IMR-90 (cell line): ENCODE data around the gene ATG12. TPM values are rescaled to one million over a fixed set of nuclear protein-coding genes. Genes with fewer than 3 reads are reported as not detected.

Source experiments
- ATAC-seq: fragments of 200-7000 bp; cut with Tn5 transposase; 2 replicates; pipeline ENCODE4 v1.9.1; 2020; ENCODE audit warnings: low read depth, mild to moderate bottlenecking, moderate library complexity
- BruUV-seq: library from RNA; stranded (reverse); fragments of 400-500 nt; replicated peaks from 2 replicates; lab custom pipeline; 2021; lab: Mats Ljungman, UMichigan
- CTCF ChIA-PET: fragments of 300-600 bp; formaldehyde crosslinking; extraction: SDS; loops from one replicate; lab custom pipeline; 2021; ENCODE audit warnings: antibody characterized with exemption; lab: Yijun Ruan, JAX
- POLR2A ChIA-PET: fragments of 300-600 bp; sonication (Branson Sonifier 250); formaldehyde crosslinking; loops from one replicate; lab custom pipeline; 2022; ENCODE audit warnings: antibody characterized with exemption; ENCODE audit not compliant: unreplicated experiment; lab: Charles Lee
- DNase-seq: peaks from one replicate; pipeline ENCODE4 v3.0.0; 2013
- H2AFZ ChIP-seq: replicated peaks from 2 replicates; pipeline ENCODE3; 2013; ENCODE audit warnings: low read length, mild to moderate bottlenecking; ENCODE audit not compliant: poor library complexity
- H2AK5ac ChIP-seq: 2 replicates; pipeline ENCODE4 v1.6.1; 2013; ENCODE audit warnings: low read depth, low read length, inconsistent platforms
- H2AK9ac ChIP-seq: replicated peaks from 2 replicates; pipeline ENCODE3; 2013; ENCODE audit warnings: mild to moderate bottlenecking, low read depth, low read length, moderate library complexity; ENCODE audit not compliant: poor library complexity
- H2BK120ac ChIP-seq: 2 replicates; pipeline ENCODE4 v1.6.1; 2013; ENCODE audit warnings: low read depth, low read length, inconsistent platforms
- H2BK15ac ChIP-seq: 3 replicates; pipeline ENCODE4 v1.6.1; 2013; ENCODE audit warnings: low read depth, low read length, inconsistent platforms
- H2BK20ac ChIP-seq: 2 replicates; pipeline ENCODE4 v1.6.1; 2013; ENCODE audit warnings: low read depth, mild to moderate bottlenecking, inconsistent platforms, low read length, moderate library complexity
- H2BK5ac ChIP-seq: 2 replicates; pipeline ENCODE4 v1.6.1; 2013; ENCODE audit warnings: mild to moderate bottlenecking, low read depth, low read length, inconsistent platforms; ENCODE audit not compliant: poor library complexity, severe bottlenecking
- H3K14ac ChIP-seq: replicated peaks from 2 replicates; pipeline ENCODE4 v1.6.1; 2013; ENCODE audit warnings: low read depth, low read length, inconsistent platforms
- H3K18ac ChIP-seq: 2 replicates; pipeline ENCODE4 v1.6.1; 2013; ENCODE audit warnings: low read depth, low read length, control low read depth
- H3K23ac ChIP-seq: 2 replicates; pipeline ENCODE4 v1.6.1; 2013; ENCODE audit warnings: low read depth, low read length, inconsistent platforms
- H3K27ac ChIP-seq: 2 replicates; pipeline ENCODE4 v1.5.1; 2013; ENCODE audit warnings: mild to moderate bottlenecking, control low read depth, low read length; ENCODE audit not compliant: insufficient read depth
- H3K27me3 ChIP-seq: 2 replicates; pipeline ENCODE4 v1.6.1; 2013; ENCODE audit warnings: low read length; ENCODE audit not compliant: control insufficient read depth, insufficient read depth
- H3K36me3 ChIP-seq: 2 replicates; pipeline ENCODE4 v1.6.1; 2013; ENCODE audit warnings: low read length, mixed read lengths; ENCODE audit not compliant: control insufficient read depth, insufficient read depth
- H3K4ac ChIP-seq: 2 replicates; pipeline ENCODE4 v1.6.1; 2013; ENCODE audit warnings: low read depth, low read length, inconsistent platforms
- H3K4me1 ChIP-seq: 2 replicates; pipeline ENCODE4 v1.6.1; 2013; ENCODE audit warnings: low read length, mixed read lengths; ENCODE audit not compliant: control insufficient read depth, insufficient read depth
- H3K4me2 ChIP-seq: 2 replicates; pipeline ENCODE4 v1.6.1; 2013; ENCODE audit warnings: low read depth, mild to moderate bottlenecking, control low read depth, low read length, moderate library complexity
- H3K4me3 ChIP-seq: 2 replicates; pipeline ENCODE4 v1.5.1; 2013; ENCODE audit warnings: low read depth, mild to moderate bottlenecking, control low read depth, low read length, moderate library complexity; ENCODE audit not compliant: insufficient read depth
- H3K56ac ChIP-seq: 2 replicates; pipeline ENCODE4 v1.6.1; 2013; ENCODE audit warnings: low read length, inconsistent platforms; ENCODE audit not compliant: insufficient read depth; ENCODE audit errors: extremely low read depth
- H3K79me1 ChIP-seq, 2 experiments: 2 replicates each; pipeline ENCODE4 v1.6.1; 2013; ENCODE audit warnings: low read length in 2 of 2, inconsistent platforms in 1 of 2, low read depth in 1 of 2
- H3K9ac ChIP-seq: 2 replicates; pipeline ENCODE4 v1.6.1; 2013; ENCODE audit warnings: low read depth, low read length, control low read depth
- H3K9me1 ChIP-seq: 2 replicates; pipeline ENCODE4 v1.6.1; 2013; ENCODE audit warnings: low read length, inconsistent platforms; ENCODE audit not compliant: insufficient read depth
- H3K9me3 ChIP-seq: 2 replicates; pipeline ENCODE4 v1.6.1; 2013; ENCODE audit warnings: low read length; ENCODE audit not compliant: control insufficient read depth, insufficient read depth
- H4K20me1 ChIP-seq: 2 replicates; pipeline ENCODE4 v1.6.1; 2013; ENCODE audit warnings: low read length, inconsistent platforms; ENCODE audit not compliant: insufficient read depth
- H4K5ac ChIP-seq: 2 replicates; pipeline ENCODE4 v1.6.1; 2013; ENCODE audit warnings: mild to moderate bottlenecking, low read depth, low read length, control low read depth
- H4K8ac ChIP-seq, 2 experiments: 2 replicates each; pipeline ENCODE4 v1.6.1; 2013; ENCODE audit warnings: low read depth in 2 of 2, low read length in 2 of 2, control low read depth in 1 of 2, inconsistent platforms in 1 of 2
- H4K91ac ChIP-seq: 2 replicates; pipeline ENCODE4 v1.6.1; 2013; ENCODE audit warnings: low read depth, low read length, inconsistent platforms; ENCODE audit not compliant: insufficient read depth
- BHLHE40 ChIP-seq: fragments of 150-350 bp; IDR thresholded peaks from 2 replicates; pipeline ENCODE4 v1.6.1; 2016; ENCODE audit warnings: mild to moderate bottlenecking, low read depth, low read length
- WGBS, 2 experiments: methylation state at CpG; one replicate each; pipeline versions ENCODE4 v1.1.5 to v1.1.7; 2013; ENCODE audit warnings: missing lambda C conversion rate in 2 of 2; ENCODE audit not compliant: insufficient read length in 1 of 2; ENCODE audit errors: extremely low coverage in 2 of 2; 5-methylcytosine and 5-hydroxymethylcytosine counted together
- dilution Hi-C: fragments of 300-500 bp; cut with HindIII; formaldehyde crosslinking; loops from one replicate; pipeline ENCODE4 v1.14.3; 2018; ENCODE audit warnings: low sequenced_read_pairs; ENCODE audit not compliant: unreplicated experiment
- in situ Hi-C: fragments of 300-500 bp; cut with MboI; formaldehyde crosslinking; loops from 3 replicates; pipeline ENCODE4 v1.14.3; 2019; ENCODE audit warnings: low sequenced_read_pairs, inconsistent platforms, mixed read lengths
- intact Hi-C: fragments of 100-400 bp; cut with micrococcal nuclease; formaldehyde crosslinking; loops from 2 replicates; pipeline ENCODE4 v1.10.0; 2022
- polyA plus RNA-seq, 3 experiments: library from polyadenylated mRNA; depleted of rRNA; stranded (reverse); fragments of >200 nt; gene quantifications; 2 replicates each; pipeline ENCODE4 v1.2.3, GENCODE V29; 2012; ENCODE audit warnings: low replicate concordance in 1 of 3
- total RNA-seq: library from RNA; depleted of rRNA; stranded (reverse); fragments of >200 nt; gene quantifications from 2 replicates; pipeline ENCODE4 v1.2.3, GENCODE V29; 2012

Gene ATG12
- total and polyA plus RNA-seq, 2 of the 4 experiments (the other 2 are of a cell fraction) = 68.0 to 95.7 TPM

DNA sequence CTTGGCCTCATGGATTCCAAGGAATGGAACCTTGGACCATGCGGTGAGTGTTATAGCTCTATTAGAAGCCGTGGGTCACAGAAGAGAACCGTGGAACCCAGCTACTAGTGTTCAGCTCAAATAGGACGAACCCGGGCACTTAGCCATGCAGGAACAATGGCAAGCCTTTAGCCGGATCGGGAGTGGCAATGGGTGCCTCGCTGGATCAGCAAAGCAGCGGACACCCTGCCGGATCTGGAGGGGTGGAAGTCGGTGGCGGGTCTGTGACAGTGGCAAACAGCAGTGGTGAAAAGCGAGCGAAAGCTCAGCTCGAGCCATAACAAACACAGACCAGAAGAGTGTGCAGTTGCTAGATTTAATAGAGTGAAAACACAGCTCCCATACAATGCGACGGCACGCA lies 22.5 kb downstream of the ATG12 start:
- H4K8ac ChIP-seq = no peak overlapping the region
- H2AK5ac ChIP-seq = no peak overlapping the region
- intact Hi-C loops = no loop called here
- H3K56ac ChIP-seq = no peak overlapping the region
- H2BK15ac ChIP-seq = no peak overlapping the region
- ChIA-PET CTCF (no interaction called here), POLR2A (no interaction called here)
- H3K27ac ChIP-seq = no peak overlapping the region
- no peaks in the 10 kb centered on the region for H3K79me1 ChIP-seq
- H3K4me2 ChIP-seq = no peak overlapping the region
- no peak overlapping the region for H3K4me3 ChIP-seq
- no peaks in the 10 kb centered on the region for H4K20me1 ChIP-seq
- H3K36me3 ChIP-seq = no peaks in the 10 kb centered on the region
- ATAC-seq (no peak), DNase-seq (no peak)
- H3K14ac ChIP-seq = no peak overlapping the region
- no peak overlapping the region for H2AK9ac ChIP-seq
- no TSS peak for BruUV-seq
- no peak overlapping the region for H4K91ac ChIP-seq
- H3K18ac ChIP-seq = no peak overlapping the region
- no peak overlapping the region for H3K4ac ChIP-seq
- WGBS, 2 experiments = 92% methylated on average over 7 of the region's 18 CpGs; no CpG with 5 or more reads in 1 of the 2 experiments
- no peak overlapping the region for H3K9ac ChIP-seq
- H2AFZ ChIP-seq = no peak overlapping the region
- H3K9me3 ChIP-seq = no peaks in the 10 kb centered on the region
- dilution Hi-C loops = no loop called here
- H3K27me3 ChIP-seq = peaks cover 23% of the 10 kb centered on the region
- no peak overlapping the region for H4K5ac ChIP-seq
- H3K9me1 ChIP-seq = no peaks in the 10 kb centered on the region
- H2BK5ac ChIP-seq = no peak overlapping the region
- in situ Hi-C loops = loop anchor here (10.0 kb wide), 1 partner anchor 174 kb away; no protein-coding TSS in a partner anchor
- H3K23ac ChIP-seq = no peak overlapping the region
- H3K4me1 ChIP-seq = no peaks in the 10 kb centered on the region; the same call in 1 of the 2 replicates
- TF ChIP-seq BHLHE40 = no peak
- no peak overlapping the region for H2BK120ac ChIP-seq
- no peak overlapping the region for H2BK20ac ChIP-seq
